Embryonic facial prominence (tissue), 1 donor: Measurements from ENCODE around the gene ADAM30.

Source experiments
- DNase-seq: peaks from one replicate; pipeline ENCODE4 v3.0.0-alpha.2; 2016; ENCODE audit errors: extremely low spot score

The ADAM30 gene

DNA sequence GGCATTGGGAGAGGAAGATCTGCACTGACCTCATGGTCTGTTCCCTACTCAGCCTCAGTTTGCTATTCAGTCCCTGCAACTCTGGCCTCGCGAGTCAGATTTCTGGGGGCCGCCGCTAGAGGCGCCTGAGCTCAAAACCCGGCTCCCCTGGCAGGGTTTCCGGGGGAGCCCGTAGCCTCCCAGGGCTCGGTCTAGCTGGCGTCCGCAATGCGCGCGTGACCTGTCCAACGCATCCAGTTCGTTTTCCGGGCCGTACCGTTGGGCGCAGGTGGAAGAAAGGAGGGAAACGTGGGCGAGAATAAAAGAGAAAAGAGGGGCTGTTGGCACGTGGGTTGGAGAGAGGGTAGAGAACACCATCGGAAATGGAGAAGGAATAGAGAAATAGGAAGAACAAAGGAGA is at the start of gene ADAM30:
TSS of gene ADAM30 (minus strand) at position 213 of the 400 bp plus-strand sequence. CDS start at position 34, 179 bp downstream.
- DNase-seq, result no peak

DNA sequence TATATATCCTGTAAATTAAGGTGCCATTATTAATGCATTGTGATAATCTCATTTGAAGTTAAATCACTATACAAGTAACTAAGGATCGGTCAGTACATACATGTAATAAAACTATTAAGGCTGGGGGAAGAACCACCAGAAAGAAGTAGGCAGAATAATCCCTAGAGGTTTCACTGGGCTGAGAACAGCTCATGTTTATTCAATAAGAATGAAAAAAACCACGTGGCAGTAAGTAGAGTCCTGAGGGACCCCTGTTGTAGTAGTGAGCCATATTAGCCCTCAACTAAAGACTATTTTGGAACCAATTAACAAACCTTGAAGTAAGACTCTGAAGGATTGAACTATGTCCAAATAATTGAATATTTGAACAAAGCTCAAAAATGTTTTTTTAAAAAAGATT is 46.9 kb upstream of the ADAM30 start:
- no peak for DNase-seq

DNA sequence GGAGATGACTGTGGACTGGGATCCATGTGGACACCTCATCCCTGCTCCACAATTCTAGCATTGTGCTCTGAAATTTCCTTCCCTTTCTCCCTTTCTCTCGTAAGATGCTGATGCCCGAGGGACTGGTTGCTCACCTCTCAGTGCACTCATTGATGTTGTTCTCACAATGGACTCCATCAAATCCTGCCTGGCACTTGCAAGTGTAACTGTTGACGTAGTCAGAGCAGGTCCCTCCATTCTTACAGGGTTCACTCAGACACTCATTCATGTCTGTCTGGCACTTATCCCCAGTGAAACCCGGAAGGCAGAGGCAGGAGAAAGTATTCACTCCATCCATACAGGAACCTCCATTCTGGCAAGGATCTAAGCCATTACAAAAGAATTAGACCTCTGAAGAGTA is 45.1 kb upstream of the ADAM30 start:
- DNase-seq, result no peak

DNA sequence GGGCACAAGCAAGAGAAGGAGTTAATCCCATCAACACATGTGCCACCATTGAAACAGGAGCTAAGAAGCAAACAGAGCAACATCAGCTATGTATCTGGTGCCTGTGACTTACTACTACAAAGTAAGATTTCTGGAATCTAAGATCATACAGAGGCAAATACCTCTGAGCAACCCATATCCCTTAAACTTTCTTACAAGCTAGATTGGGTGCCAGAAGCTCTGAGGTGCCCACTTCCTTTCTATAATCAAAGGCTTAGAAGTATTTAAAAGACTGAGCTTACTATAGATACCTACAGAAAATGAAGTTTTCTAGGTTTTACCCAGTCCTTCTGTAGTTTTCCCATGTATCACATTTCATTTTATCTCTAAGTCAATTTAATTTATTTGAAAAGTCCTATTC is 44.4 kb upstream of the ADAM30 start:
- no peak for DNase-seq

DNA sequence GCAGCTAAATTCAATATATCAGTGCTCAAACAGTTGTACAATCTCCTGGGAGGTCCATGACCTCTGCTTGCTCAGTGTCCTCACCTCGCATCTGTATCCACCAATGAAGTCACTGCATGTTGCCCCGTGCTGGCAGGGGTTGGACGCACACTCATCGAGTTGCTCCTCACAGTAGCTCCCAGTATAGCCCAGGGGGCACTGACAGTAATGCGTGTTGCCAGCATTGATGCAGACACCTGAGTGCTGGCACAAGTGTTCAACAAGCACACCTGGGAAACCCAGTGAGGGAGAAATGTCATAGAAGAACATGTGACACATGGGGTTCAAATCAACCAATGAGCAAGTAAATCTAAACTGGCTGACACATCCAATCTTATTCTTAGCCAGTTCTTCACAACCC is 40.9 kb upstream of the ADAM30 start:
- no peak for DNase-seq

DNA sequence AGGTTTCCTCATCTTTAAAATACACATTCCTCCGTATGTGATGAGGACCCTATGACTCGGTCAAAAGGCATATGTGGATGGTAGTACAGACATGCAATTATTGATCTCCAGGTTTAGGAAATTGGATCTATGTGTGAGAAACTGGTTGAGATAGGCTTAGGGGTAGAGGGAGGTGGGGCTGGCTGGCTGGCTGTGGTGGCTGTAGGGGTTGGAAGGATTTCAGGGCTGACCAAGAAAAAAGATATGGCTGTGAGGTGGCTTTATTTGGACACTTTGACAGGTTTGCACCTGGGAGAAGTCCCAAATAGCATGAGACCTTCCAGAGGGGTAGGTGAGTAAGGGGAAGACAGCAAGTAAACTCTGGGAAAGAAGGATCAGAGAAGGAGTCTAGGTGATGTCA is 39.6 kb upstream of the ADAM30 start:
- no peak for DNase-seq

DNA sequence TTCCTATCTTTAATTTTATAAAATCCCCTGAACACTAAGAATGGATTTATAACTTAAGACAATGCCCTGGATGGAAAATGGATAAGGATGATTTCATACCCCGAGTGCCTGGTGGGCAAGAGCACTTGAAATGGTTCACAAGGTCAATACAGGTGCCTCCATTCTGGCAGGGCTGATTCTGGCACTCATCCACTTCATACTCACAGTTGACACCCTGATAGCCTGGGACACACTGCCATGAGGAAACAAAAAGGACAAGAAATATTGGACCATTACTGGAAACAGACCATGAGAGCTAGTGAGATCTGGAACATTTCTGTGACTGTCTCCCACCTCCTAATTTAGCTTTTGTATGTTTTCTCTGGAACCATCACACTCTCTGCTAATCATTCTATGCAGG is 39.1 kb upstream of the ADAM30 start:
- DNase-seq, result no peak

DNA sequence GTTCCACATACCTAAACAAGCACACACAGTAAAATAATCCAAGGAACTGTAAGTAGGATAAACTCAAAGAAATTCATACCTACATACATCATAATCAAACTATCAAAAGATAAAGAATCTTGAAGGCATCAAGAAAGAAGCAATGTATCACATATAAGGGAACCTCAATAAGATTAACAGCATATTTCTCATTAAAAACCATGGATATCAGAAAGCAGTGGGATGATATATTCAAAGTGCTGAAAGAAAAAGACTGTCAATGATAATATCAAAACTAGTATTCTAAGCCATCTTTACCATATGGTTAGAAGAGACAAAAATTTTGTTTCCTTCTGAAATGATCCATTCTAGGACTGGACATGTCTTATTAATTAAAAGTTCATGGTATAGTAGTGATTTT is 37.1 kb upstream of the ADAM30 start:
- DNase-seq, result no peak

DNA sequence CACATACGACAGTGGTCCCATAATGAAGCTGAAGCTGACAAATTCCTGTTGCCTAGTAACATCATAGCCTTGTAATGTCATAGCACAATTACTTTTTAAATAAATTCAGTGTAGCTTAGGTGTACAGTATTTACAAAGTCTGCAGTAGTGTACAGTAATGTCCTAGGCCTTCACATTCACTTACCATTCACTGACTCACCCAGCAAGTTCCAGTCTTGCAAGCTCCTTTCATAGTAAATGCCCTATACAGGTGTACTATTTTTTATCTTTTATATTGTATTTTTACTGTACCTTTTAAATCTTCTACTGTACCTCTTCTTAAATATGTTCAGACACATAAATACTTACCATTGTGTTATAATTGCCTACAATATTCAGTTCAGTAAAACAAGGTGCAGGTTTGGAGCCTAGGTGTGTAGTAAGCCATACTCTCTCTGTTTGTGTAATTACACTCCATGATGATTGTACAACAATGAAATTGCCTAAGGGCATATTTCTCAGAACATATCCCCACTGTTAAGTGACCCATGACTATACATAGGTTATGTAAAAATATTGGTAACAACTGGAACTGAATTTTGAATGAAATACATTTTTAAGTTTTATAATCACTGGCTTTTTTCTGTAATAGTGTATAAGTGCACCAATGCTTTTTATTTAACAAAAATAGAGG is 33.5 kb upstream of the ADAM30 start:
- no peak for DNase-seq

DNA sequence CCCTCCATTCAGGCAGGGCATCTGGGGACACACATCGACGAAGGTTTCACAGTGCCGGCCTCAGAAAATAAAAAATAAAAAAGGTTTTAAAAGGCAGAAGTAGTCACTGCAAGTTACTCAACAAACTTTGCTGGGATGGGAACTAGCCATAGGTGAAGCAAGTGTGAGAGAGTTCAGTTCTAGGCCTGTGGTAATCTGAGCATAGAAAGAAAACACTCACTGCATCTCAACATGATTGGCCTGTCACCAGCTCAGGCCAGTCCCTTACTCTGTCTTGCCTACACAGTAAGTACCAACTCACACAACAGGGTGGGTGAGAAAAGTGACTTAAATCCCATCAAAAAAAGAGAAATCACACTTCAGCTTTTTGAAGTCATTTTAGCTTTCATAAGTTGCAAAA is 30.2 kb upstream of the ADAM30 start:
- no peak for DNase-seq

DNA sequence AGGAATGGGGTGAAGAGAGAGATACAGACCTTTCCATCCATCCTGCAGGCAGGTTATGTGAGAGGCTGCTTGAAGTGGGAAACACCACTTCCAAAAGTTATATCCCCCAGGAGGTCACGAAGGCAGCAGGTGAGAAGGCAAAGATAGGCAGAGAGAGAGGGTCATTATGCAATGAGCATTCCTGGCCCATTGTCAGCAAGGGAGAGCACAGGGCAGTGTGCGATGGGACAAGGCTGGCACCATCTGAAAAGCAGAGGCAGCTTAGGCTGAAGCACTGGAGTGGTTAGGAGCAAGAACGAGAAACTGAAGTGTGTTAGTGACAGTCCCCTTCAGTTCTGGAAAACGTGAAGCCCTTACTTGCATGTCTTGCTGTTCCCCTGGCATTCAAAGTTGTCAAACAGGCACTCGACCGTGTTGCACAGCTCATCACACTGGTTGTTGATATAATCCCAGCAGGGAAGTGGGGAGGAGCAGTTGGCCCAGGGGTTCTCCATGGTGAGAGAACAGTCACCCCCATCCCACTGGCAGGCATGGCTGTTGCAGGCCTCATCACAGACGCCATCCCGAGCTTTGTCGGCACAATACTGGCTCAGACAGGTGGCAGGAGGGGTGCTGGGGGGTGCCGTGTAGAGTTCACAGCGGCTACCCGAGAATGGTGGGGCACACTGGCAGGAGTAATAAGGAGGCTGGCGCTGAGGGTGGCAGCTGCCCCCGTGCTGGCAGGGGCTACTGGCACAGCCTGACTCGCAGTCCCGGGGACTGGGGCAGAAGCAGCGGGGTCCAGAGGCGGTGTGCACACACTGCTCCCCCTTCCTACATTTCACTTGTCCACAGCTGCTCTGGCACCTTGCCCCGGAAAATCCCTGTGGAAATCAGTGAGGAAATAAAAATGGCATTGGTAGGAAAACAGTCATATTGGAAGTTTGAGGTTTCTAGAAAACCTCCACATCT is 28.9 kb upstream of the ADAM30 start:
- DNase-seq, result no peak

DNA sequence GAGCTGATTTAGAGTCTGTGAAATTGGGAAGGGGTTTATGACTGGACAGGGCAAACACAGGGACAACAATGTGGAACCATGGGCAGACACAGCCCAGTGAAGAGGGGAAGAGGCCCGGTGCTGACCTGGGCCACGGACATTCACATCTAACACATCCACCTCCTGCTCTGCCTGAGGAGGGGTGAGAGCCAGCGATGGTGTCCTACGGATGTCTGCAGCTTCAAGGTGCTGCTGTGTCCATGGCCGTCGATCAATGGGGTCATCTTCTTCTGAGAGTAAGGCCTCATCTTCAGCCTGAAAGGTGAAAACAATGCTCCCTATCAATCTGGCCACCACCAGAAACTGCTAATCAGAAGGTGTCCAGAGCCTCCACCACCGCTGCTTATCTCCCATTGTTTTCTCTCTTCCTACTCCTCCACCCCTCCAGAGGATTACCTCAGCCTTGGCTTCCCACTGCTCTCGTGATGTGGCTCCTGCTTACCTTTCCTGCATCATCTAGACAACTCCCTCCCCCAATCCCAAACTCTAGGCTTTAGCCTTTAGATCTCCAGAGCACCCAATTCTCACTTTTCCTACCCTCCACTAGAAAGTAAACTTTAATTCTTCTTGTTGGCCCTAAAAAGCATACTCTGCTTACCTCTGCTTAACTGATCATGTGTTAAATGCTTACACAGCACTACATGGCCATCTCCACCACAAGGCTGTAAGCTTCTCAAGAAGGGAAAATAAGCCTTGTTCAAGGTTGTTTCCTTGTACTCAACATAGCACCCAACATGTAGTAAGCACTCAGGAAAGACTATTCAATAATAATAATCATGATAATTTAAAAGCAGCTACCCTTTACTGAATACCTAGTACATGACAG is 24.0 kb upstream of the ADAM30 start:
- DNase-seq, result no peak

DNA sequence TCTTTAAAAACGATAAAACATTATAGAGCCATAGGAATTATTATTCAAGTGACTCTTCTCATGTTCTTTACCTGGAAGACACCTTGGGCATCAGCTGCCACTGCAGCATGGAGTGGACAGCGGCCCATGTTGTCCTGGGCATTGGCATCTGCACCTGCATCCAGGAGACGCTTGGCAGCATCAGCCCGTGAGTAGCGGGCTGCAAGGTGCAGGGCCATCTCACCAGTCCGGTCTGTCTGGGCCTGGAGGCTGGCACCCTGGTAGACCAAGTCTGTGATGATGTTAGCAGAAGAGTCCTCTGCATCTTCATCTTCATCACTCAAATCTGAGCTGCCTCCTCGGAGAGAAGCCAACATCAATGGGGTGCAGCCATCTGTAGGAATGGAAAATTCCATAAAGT is 22.9 kb upstream of the ADAM30 start:
- no peak for DNase-seq

DNA sequence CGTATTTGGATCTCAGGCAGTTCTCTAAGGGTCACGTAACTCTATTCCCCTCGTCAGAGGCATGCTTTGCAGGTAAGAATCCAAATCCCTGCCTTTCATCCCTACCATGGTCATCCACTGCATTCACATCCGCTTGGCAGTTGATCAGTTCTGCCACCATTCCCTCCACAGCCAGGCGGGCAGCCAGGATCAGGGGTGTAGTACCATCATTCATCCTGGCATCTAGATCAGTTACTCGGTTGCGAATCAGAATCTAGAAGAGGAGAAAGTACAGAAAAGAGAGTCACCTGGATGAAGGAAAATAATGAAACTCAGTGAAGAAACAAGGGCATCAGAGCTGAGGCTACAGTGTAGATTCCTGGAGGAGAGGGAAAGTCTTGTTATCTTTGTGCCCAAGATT is 22.0 kb upstream of the ADAM30 start:
- no peak for DNase-seq

DNA sequence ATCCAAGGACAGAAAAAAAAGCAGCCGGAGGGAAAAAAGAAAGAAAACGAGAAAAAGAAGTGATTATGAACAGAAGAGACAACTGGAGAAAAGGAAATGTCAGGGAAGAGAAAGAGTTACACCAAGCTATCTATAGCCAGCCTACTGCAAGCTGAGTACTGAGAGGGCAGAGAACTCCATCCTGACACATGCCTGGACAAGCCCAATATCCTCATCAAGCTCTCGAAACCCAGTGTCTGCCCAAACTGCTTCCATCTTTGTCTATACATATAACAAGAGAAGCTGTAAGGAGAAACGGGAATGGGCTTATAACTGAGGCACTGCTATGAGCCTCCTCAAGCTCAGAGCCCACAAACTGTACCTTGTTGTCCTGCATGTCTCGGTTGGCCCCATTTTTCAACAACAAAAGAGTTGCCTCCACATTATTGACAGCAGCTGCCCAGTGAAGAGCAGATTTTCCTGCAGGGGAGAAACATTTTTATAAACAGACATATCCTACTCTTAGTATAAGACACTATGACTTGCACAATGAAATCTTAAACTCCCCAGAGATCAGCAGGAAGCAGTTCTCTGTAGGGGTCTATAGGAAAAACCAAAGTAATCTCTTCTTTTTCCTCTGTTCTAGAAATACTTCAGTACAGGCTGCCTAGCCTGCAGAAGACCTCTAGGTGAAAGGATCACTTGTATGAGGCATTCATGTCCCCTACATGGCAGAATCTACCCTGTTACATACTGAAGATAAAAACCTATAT is 21.2 kb upstream of the ADAM30 start:
- DNase-seq, result no peak

DNA sequence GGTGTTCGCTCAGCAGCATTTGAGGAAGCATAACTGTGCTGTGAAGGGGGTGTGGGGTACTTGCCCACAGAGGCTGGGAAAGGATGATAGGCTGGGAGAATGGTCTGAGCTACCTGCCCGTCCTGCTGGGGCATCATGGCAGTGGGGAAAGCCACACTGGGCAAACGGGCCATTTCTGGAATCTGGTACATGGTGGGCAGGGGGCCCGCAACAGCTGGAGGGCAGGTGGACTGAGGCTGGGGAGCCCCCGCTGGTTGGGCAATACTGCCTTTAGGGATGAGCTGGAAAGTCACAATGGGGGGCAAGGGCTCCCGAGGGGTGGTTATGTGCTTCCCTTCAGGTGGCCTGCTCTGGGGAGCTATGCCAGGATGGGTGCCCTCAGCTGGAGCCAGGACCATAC is 19.2 kb upstream of the ADAM30 start:
- DNase-seq, result no peak

DNA sequence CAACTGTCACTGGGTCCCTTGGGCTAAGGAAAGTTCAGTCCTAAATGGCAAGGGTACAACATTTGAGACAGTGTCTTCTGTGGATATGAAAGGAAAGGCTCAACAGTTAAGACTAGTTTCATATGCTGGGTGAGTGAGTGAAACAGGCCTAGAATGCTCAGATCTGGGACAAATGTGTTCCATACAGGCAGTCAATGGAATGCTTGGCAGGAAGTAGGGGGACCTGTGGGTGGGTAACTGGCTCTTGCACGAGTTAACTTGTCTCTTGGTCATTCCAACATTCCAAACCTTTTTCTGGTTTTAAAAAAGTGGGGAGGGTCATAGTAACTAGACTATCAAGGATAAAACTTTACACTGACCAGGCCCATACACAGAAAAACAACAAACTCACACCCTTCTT is 17.8 kb upstream of the ADAM30 start:
- no peak for DNase-seq

DNA sequence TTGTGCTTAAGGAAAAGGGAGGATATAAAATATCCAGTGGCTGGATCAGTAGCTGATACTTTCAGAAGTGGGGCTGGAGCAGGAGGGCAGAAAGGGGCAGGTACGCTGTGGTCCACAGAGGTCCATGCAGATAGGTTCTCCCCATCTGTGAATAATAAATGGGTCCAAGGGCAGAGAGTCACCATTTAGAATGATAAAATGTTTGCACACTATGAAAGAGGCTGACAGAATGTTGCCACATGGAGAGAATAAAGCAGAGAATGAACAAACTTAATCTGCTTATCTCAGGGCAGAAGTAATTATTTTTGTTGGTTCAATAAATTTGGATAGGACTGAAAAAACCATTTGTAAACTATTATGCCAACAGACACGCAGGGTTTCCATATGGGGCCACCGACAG is 16.6 kb upstream of the ADAM30 start:
- no peak for DNase-seq

DNA sequence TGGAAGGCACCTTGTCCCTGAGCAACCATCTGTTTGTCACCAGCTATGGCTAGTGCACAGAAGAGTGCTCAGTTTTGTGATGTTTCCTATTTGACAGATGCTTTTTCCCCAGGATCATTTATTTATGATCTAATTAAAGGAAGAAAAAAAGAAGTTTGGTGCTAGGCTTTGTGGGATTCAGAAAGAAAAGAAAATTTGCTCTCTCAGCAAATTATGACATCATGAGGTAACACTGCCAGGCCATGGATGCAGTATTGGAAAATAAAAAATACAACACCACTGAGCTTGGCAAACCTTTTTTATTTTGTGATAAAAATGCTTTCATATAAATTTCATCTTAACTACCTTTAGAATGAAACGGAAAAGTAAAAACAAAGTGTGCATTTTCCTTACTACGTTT is 15.5 kb upstream of the ADAM30 start:
- DNase-seq, result no peak

DNA sequence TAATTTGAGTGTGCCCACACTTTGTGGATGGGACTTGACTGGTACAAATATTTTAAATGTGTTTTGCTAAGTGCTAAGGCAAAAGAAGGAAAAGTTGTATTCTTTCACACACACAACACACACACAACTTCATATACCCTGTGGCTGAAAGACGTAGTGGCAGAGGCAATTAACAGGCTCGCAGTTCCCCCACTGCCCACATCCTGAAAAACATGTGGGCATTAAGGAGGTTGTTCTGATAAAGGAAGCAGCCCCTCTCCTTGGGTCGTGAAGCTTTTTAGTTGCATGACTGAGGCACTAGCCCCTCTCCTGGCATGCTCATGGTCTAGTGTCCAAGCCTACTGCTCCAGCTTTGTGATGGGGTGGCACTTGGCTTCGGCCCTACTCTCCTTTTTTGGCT is 14.3 kb upstream of the ADAM30 start:
- no peak for DNase-seq

DNA sequence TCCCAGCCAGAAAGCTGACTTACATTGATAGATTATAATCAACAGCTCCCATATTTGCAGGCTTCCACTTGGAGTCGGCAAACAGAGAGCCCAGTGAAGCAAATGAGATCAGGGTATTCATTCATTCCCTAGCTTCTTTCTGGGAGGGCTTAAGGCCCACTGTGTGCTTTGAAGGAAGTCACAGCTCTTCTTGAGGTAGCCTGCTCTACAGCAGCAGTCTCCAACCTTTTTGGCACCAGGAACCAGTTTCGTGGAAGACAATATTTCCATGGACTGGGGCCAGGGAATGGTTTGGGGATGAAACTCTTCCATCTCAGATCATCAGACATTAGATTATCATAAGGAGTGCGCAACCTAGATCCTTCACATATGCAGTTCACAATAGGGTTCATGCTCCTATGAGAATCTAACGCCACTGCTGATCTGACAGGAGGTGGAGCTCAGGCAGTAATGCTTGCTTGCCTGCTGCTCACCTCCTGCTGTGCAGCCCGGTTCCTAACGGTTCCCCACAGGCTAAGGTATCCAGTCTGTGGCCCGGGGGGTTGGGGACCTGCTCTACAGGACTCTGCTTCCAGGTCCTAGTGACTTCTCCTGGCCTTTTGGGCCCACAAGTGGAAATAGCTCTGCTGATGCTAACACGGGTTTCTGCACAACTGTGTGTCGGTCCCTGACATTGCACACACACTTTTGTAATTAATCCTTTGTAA is 13.7 kb upstream of the ADAM30 start:
- no peak for DNase-seq
